ENCODE results near the gene CENPS.
"Not testable (repeated sequence)": the region's sequence is repeated elsewhere in the genome, so short reads cannot be mapped to it uniquely, and the experiment has no call there.

CENPS gene

GRCh38 chr1:10419351-10419750 is 10.9 kb upstream of the CENPS start:
- H3K27me3 ChIP-seq: no peaks in the 10 kb centered on the region
- H3K27ac ChIP-seq: no peak overlapping the region
- H3K4me2 ChIP-seq: no peak overlapping the region
- H3K9me3 ChIP-seq: no peaks in the 10 kb centered on the region
- no peaks in the 10 kb centered on the region for H4K20me1 ChIP-seq
- no peak overlapping the region for H3K4me3 ChIP-seq
- no peak overlapping the region for H3K9ac ChIP-seq
- peaks cover 84% of the 10 kb centered on the region for H3K36me3 ChIP-seq
- H3K4me1 ChIP-seq: no peaks in the 10 kb centered on the region
- no peak for TF ChIP-seq Cebpa-rat (IDR thresholded peaks at IDR 0.05)

DNA sequence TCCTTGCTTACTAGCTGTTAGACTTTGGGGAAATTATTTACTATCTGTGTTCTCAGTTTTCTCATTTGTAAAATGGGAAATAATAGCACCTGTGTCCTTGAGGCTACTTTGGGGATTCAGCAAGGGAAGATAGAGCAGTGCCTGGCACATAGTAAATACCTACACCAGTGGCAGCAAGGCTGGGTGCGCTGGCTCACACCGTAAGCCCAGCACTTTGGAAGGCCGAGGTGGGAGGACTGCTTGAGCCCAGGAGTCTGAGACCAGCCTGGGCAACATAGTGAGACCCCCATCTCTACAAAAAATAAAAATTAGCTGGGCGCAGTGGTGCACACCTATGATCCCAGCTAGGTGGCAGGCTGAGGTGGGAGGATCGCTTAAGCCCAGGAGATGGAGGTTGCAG is 8.6 kb upstream of the CENPS start:
- H3K27me3 ChIP-seq: no peaks in the 10 kb centered on the region
- no peaks in the 10 kb centered on the region for H3K9me3 ChIP-seq
- no peak overlapping the region for H3K27ac ChIP-seq
- H4K20me1 ChIP-seq: no peaks in the 10 kb centered on the region
- no peaks in the 10 kb centered on the region for H3K4me1 ChIP-seq
- no peak overlapping the region for H3K4me2 ChIP-seq
- H3K4me3 ChIP-seq: no peak overlapping the region
- no peak for TF ChIP-seq Cebpa-rat (IDR thresholded peaks at IDR 0.05)
- no peak overlapping the region for H3K9ac ChIP-seq
- peaks cover 63% of the 10 kb centered on the region for H3K36me3 ChIP-seq

- H3K27ac ChIP-seq: no peak overlapping the region
- no peak for TF ChIP-seq Cebpa-rat (IDR thresholded peaks at IDR 0.05)
- no peak overlapping the region for H3K9ac ChIP-seq
- no peaks in the 10 kb centered on the region for H4K20me1 ChIP-seq
- H3K4me3 ChIP-seq: no peak overlapping the region
- no peaks in the 10 kb centered on the region for H3K27me3 ChIP-seq
- H3K36me3 ChIP-seq: peaks cover 39% of the 10 kb centered on the region
- H3K4me2 ChIP-seq: no peak overlapping the region
- no peaks in the 10 kb centered on the region for H3K4me1 ChIP-seq
- no peaks in the 10 kb centered on the region for H3K9me3 ChIP-seq
Measured at GRCh38 chr1:10424034-10424433, 6.2 kb upstream of the CENPS start.

DNA sequence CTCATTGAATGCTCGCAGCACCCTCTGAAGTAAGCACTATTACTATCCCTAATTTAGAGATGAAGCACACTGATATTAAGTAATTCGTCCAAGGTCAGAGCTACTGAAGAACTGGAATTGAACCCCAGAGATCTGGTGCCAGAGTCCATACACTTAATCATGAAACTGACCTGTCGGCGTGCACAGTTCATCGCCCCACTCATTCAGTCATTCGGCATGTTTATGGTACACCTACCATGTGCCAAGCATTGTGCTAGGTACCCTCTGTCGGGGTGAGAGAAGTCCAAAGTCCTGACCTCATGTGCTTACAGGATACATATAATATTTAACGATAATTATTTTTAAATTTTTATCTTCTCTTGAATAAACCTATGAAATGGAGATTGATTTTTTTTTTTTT is 5.6 kb upstream of the CENPS start:
- peaks cover 6% of the 10 kb centered on the region for H3K4me1 ChIP-seq
- no peaks in the 10 kb centered on the region for H3K27me3 ChIP-seq
- H4K20me1 ChIP-seq: no peaks in the 10 kb centered on the region
- H3K9ac ChIP-seq: no peak overlapping the region
- peaks cover 33% of the 10 kb centered on the region for H3K36me3 ChIP-seq
- H3K27ac ChIP-seq: no peak overlapping the region
- no peak for TF ChIP-seq Cebpa-rat (IDR thresholded peaks at IDR 0.05)
- H3K9me3 ChIP-seq: no peaks in the 10 kb centered on the region
- H3K4me3 ChIP-seq: no peak overlapping the region
- H3K4me2 ChIP-seq: no peak overlapping the region

- peaks cover 10% of the 10 kb centered on the region for H3K4me1 ChIP-seq
- peaks cover 20% of the 10 kb centered on the region for H3K36me3 ChIP-seq
- not testable (repeated sequence) for H3K9ac ChIP-seq
Measured at GRCh38 chr1:10425826-10426534, 4.3 kb upstream of the CENPS start.

DNA sequence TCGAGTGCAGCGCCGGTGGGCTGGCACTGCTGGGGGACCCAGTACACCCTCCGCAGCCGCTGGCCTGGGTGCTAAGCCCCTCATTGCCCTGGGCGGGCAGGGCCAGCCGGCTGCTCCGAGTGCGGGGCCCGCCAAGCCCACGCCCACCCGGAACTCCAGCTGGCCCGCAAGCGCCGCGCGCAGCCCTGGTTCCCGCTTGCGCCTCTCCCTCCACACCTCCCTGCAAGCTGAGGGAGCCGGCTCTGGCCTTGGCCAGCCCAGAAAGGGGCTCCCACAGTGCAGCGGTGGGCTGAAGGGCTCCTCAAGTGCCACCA is 3.7 kb upstream of the CENPS start:
- H3K36me3 ChIP-seq: peaks cover 15% of the 10 kb centered on the region
- H3K4me3 ChIP-seq, H4K20me1 ChIP-seq, H3K27me3 ChIP-seq, H3K4me2 ChIP-seq, H3K9me3 ChIP-seq, H3K27ac ChIP-seq, H3K9ac ChIP-seq: not testable (repeated sequence)
- H3K4me1 ChIP-seq: peaks cover 15% of the 10 kb centered on the region

More at GRCh38 chr1:10425826-10426534, 4.3 kb upstream of the CENPS start:
- H3K27me3 ChIP-seq, H3K4me3 ChIP-seq, H4K20me1 ChIP-seq, H3K27ac ChIP-seq, H3K4me2 ChIP-seq, H3K9me3 ChIP-seq: not testable (repeated sequence)

DNA sequence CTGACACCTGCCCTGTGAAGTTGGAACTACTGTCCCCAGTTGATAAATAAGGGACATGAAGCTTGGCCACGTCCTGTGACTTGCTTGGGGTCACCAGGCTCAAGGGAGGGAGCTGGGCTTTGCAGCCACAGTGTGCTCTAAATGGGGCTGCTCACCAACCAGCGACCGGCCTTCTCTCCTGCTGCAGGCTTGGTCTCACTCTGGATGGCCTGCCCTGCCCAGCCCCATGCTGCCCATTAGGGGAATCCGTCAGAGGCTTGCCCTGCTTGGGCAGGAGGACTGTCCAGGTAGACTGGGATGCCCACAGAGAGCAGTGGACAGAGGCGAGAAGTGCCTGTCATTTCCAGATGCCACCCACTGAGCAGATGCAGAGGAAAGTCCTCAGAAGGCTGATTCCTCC is 1.2 kb upstream of the CENPS start:
- no peak overlapping the region for H3K4me3 ChIP-seq
- peaks cover 40% of the 10 kb centered on the region for H3K4me1 ChIP-seq
- no peak overlapping the region for H3K4me2 ChIP-seq
- H3K27me3 ChIP-seq: no peaks in the 10 kb centered on the region
- H3K9me3 ChIP-seq: no peaks in the 10 kb centered on the region
- H3K27ac ChIP-seq: no peak overlapping the region
- H3K9ac ChIP-seq: peak overlapping the region; percentile 13; the same call in 1 of the 2 replicates
- H3K36me3 ChIP-seq: 0 out of 2 replicates have a peak, but pooled peaks cover 4% of the 10 kb centered on the region
- TF ChIP-seq Cebpa-rat (IDR thresholded peaks at IDR 0.05): no peak
- H4K20me1 ChIP-seq: no peaks in the 10 kb centered on the region

- no peak for TF ChIP-seq Cebpa-rat (IDR thresholded peaks at IDR 0.05)
- Histone ChIP-seq H4K20me1 (no peaks in the 10 kb centered on the region), H3K27me3 (no peaks in the 10 kb centered on the region), H3K4me3 (peak overlapping the region; percentile 96), H3K4me2 (peak overlapping the region; percentile 99), H3K27ac (peak overlapping the region; percentile 84; the same call in 1 of the 2 replicates), H3K36me3 (0 out of 2 replicates have a peak, but pooled peaks cover 5% of the 10 kb centered on the region), H3K9ac (peak overlapping the region; percentile 88), H3K9me3 (no peaks in the 10 kb centered on the region), H3K4me1 (peaks cover 40% of the 10 kb centered on the region)
Measured at GRCh38 chr1:10429868-10430215, 391 bp upstream of the CENPS start.

DNA sequence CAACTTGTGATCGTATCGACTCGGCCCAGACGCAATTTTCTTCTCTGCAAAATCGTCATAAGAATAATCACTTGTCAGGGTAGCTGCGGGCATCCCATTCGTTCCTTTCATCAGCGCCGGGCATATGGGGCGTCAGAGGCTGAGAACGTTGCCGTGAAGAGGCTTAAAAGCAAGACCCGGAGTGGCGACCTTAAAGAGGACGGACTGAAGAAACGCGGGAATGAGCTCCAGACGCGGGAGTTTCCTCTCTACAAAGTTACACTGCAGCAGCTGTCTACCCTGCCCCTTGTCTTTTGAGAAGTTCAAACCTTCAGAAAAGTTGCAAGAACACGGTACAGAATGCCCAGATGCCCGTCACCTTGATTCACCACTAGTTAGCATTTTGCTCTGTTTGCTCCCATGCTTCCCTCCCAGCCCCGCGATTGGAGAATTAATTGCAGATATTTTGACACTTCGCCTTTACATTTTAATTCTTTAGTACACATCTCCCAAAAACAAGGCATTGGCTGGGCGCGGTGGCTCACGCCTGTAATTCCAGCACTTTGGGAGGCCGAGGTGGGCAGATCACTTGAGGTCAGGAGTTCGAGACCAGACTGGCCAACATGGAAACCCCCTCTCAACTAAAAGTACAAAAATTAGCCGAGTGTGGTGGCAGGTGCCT is 967 bp downstream of the CENPS start:
- Histone ChIP-seq H3K9me3 (no peaks in the 10 kb centered on the region), H3K4me2 (peak overlapping the region; percentile 99), H3K36me3 (0 out of 2 replicates have a peak, but pooled peaks cover 9% of the 10 kb centered on the region), H4K20me1 (no peaks in the 10 kb centered on the region), H3K9ac (peak overlapping the region; percentile 88), H3K4me1 (peaks cover 40% of the 10 kb centered on the region), H3K4me3 (peak overlapping the region; percentile 96), H3K27ac (peak overlapping the region; percentile 84), H3K27me3 (no peaks in the 10 kb centered on the region)
- no peak for TF ChIP-seq Cebpa-rat (IDR thresholded peaks at IDR 0.05)

DNA sequence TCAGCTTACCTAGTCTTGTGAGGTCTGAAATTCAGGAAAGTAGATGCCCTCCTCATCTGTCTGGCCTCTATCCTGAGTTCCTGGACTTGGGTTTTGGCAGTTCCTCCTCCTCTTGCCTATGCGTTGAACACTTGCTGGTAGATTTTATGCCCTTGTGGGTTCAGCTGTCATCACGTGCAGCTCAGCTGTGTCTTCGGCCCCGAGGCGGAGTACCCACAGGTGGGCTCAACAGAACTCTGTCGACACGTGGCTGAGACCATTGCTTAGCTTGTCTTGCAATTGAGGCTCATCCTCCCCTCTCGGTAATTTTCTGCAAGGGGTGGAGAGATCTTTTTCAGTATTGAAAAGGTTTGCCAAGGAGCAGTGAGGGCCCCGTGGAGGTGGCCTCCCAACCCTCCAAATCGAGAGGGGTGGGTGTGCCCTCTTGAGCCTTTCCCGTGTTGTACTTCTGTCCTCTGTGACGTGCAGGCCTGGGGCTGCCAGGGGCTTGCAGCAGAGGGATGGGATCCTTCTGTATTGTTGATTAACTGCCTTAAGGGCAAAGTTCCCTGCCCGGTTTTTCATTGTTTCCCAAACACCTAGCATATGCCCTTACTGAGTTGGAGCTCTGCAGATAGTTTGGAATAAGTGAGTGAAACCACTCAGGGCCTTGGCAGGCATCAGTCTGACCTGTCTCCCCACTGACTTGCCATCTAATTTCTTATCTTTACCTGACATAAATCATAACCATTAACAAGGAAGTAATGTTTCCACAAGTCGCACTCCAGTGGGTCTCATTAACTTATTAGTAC is 2.9 kb downstream of the CENPS start:
- Histone ChIP-seq H3K9ac (0 out of 2 replicates have a peak overlapping the region, but pooled peaks have one; percentile 20), H3K9me3 (no peaks in the 10 kb centered on the region), H3K4me3 (no peak overlapping the region), H4K20me1 (no peaks in the 10 kb centered on the region), H3K36me3 (0 out of 2 replicates have a peak, but pooled peaks cover 14% of the 10 kb centered on the region), H3K27ac (no peak overlapping the region), H3K4me1 (peaks cover 40% of the 10 kb centered on the region), H3K4me2 (peak overlapping the region; percentile 99), H3K27me3 (no peaks in the 10 kb centered on the region)
- TF ChIP-seq Cebpa-rat (IDR thresholded peaks at IDR 0.05): no peak
